NCI-H2107 (cell line): Measurements from ENCODE around the gene CCDC91.
"Not testable (repeated sequence)": the region's sequence is repeated elsewhere in the genome, so short reads cannot be mapped to it uniquely, and the experiment has no call there.

Source experiments
- DNase-seq: peaks from one replicate; lab custom pipeline; 2025; lab: John Stamatoyannopoulos, UW

Gene CCDC91

DNA sequence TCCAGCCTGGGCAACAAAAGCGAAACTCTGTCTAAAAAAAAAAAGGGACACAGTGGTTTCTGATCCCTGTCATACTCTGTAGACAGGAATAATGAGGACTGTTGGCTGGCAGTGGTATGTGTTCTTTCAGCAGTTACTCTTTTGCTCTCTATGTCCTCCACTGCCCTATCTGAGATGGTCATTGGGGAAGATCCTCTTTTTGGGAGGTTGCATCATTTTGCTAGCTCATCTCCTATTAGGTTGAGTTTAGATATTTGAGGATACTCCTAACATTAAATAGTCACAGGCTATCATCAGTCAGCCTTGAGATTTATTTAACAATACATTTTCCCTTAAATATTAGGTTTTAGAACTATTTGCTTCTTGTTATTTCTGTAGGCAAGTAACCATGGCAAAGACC, 5.9 kb upstream of the CCDC91 start:
- DNase-seq, result no peak

DNA sequence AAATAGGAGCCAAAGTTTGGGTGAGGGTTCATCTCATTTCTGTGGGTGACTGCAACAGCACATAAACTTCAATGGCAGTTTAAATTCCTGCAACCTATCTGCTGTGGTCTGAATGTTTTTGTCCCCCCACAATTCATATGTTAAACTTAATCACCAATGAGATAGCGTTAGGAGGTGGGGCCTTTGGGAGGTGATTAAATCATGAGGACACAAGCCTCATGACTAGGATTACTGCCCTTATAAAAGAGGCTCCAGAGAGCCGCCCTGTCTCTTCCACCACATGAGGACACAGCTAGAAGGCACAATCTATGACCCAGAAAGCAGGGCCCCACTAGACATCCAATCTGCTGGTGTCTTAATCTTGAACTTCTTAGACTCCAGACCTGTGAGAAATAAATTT, 3.8 kb upstream of the CCDC91 start:
- DNase-seq, result no peak

DNA sequence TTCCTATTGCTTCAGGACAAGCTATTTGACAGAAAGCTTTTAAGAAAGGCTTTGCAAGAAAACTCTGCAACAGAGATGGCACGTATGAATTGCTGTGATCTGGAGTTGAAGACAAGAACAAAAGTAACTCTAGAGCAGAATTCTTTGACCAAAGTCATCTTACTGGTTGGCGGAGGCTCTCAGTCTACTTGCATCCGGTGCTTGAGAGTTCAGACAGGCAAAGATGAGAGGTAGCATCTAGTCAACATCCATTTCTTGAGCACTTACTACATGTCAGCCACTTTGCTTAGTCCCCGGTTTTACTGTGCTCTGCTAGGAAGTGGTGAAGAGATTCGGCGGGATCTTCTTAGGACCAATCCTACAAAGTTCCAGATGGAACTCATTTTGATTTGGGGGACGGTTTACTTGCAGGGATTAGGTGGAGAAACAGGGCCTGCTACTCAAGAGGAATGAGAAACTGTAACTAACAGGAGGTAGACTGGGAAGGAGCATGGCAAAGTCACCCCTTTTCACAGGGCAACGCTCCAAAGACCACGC, 404 bp upstream of the CCDC91 start:
- DNase-seq, result no peak

DNA sequence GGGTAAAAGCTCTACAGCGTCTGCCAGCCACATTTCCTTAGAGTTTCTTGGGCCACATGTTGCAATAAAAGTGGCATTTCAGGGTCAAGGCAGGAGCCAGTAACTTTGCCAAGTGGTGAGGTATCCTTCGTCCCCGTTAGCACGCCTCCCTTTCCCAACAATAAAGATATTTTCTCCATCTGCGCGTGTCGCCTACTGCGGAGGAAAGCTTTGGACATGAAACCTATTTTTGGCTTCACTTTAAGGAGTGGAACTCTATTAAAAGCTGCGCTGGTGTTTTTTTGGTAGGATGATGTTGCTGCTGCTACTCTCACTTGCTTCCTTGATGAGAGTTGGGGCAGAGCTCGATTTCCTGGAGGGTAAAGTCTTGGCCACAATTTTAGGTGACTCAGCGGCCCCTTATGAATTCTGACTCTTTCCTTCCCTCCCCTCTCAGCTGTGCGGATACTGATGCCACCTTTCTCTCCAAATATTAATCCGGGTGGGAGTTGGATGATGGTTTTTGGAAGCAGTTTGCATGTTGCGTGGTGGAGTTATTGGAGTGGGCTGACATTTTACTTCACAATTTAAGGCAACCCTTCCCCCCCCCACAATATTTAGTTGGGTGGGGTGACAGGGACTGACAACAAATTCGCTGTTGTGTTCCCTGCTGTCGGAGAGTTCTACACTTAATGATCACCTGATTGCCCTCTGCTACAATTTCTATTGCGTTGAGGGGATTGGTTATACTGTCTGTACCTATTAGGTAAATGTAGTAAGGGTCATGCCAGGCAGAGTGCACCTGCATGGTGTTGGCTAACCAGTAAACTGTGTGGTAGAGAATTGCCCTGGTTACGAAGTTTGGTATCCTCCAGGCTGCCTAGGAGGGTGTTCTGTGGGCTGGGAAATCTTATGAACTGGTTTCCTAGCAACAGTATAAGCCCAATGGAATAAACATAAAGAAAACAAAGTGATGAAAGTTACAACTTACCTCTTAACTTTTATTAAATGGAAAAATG, 1.1 kb downstream of the CCDC91 start:
- no peak for DNase-seq

DNA sequence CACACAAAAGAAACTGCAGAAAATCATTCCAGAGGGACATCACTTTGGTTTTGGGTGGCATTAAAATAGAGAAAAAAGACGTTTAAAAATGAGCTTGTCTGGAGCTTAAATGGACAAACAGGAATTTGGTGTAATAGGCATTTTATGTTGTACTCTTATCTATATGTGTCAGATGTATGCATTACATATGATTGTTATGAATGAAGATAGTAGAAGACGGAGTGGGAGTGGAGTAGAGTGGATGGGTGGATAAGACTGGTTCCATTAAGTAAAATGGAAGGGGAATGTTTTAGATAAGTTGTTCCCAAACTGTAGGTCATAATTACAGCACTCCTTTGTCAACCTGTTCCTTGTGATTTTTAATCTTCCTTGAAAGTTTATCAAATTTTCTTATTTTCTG, 1.9 kb downstream of the CCDC91 start:
- DNase-seq, result no peak

DNA sequence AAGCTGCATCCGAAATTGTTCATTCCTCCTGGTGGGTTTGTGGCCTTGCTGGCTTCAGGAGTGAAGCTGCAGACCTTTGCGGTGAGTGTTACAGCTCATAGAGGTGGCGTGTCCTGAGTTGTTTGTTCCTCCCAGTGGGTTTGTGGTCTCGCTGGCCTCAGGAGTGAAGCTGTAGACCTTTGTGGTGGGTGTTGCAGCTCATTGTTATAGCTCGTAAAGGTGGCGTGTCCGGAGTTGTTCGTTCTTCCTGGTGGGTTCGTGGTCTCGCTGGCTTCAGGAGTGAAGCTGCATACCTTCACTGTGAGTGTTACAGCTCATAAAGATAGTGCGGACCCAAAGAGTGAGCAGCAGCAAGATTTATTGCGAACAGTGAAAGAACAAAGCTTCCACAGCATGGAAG, 4.4 kb downstream of the CCDC91 start:
- DNase-seq, result not testable (repeated sequence)

DNA sequence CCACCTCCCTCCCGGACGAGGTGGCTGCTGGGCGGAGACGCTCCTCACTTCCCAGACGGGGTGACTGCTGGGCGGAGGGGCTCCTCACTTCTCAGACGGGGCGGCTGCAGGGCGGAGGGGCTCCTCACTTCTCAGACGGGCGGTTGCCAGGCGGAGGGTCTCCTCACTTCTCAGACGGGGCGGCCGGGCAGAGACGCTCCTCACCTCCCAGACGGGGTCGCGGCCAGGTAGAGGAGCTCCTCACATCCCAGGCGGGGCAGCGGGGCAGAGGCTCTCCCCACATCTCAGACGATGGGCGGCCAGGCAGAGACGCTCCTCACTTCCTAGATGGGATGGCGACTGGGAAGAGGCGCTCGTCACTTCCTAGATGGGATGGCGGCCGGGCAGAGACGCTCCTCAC, 10.9 kb downstream of the CCDC91 start:
- DNase-seq, result not testable (repeated sequence)

DNA sequence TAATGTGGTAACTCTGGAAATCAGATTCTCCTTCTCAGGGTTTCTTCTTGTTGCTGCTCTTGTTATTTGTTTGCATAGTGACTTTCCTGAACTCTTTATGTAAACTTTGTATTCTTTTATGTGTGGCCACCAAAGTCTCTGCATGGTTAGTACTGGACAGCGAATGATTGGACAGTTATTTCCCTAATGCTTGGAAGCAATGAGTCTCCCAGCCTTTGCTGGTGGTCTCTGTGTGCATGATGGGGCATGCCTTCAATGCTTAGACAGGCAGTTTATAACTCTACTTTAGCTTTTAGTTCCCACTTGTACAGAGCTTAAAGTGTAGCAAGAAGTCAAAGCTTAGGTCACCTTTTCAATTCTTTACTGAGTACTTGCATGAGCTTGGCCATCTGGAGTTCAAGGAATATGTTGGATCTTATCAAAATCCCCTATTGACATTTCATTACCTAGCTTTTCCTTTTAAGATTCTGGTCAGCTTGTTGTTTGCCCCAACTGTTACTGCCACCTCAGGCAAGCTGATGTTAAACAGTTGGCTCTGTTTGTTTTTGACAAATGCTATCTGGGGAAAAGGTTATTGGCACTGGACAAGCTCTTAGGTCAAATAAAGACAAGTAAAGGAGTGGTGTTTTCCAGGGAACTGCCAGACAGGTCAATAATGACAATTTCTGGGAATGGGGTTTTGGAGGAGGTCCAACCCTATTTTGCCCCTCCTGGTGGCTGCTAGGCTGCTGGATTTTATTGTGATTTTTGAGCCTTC, 12.3 kb downstream of the CCDC91 start:
- no peak for DNase-seq

DNA sequence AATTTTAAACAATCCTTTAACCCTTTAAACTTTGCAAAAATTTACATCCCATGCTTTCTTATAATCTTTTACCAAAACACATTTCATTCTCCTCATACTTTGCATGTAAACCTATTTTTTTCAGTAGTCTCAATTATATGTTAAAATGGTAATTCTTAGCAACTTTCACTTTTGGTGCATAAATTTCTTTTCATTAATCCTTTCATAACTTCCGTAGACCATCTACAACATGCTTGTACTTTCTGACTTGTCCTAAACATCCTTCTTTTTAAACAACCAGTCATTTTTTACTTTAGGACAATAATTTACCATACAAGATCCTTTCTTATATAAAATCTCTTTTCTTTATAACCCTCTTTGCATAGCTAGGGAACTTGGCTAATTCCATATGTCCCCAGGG, 19.5 kb downstream of the CCDC91 start:
- no peak for DNase-seq

DNA sequence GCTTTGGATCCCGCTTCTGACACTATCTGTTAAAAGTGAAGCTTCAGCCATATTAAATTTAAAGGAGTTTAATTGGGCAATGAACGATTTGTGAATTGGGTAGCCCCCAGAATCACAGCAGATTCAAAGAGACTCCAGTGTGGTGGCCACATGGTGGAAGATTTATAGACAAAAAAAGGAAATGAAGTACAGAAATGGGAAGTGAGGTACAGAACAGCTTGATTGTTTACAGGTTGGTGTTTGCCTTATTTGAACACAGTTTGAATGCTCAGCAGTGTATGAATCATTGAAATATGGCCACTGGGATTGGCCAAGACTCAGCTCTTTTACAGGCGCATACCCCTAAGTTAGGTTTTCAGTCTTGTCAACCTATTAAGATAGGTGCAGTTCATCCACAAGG, 21.9 kb downstream of the CCDC91 start:
- DNase-seq, result no peak

DNA sequence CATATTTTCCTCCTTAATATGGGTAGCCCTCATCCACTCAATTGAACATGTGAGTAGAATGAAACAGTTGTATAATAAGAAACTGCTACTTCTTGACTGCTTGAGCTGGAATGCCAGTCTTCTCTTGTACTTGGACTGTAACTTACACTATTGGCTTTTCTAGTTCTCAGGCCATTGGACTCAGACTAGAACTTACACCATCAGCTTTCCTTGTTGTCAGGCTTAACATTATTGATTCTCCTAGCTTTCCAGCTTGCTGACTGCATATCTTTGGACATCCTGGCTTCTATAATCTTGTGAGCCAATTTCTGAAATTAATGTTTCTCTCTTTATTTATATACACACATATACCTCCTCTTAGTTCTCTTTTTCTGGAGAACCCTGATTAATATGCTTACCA, 24.8 kb downstream of the CCDC91 start:
- DNase-seq, result no peak

DNA sequence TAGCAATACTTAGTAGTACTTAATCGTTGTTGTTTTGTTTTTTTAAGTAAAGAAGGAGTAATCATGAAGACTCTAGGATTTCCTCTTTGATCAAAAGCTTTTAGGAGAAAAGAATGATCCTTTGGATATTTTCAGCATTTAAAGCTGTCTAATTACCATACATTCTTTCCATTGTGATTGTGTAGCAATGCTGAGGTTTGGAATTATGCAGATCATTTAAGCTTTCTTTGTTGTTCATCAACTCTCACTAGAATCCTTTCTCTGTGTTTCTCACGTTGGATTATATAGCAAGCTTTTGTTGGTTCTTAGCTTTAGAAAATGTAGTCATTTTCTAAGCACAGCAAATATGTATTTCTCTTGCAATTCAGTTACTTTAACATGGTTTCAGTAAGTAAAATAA, 25.8 kb downstream of the CCDC91 start:
- no peak for DNase-seq

DNA sequence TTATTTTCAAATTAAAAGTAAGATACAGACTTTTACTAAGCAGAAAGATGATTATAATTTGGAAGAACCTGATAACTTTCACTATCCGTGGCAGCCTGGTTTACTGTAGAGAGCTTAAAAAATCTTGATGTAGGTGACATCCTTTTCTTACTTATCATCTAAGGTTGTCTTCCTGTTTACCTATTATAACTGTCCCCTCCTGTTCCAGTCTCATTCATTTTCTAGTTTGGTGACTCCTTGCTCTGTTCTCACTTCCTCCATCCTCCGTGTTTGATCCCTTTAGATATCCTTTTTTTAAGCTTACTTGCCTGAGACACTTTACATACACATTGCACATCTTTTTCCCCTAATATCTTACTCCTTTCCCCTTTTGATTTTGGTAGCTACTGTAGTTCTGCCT, 27.5 kb downstream of the CCDC91 start:
- DNase-seq, result no peak

DNA sequence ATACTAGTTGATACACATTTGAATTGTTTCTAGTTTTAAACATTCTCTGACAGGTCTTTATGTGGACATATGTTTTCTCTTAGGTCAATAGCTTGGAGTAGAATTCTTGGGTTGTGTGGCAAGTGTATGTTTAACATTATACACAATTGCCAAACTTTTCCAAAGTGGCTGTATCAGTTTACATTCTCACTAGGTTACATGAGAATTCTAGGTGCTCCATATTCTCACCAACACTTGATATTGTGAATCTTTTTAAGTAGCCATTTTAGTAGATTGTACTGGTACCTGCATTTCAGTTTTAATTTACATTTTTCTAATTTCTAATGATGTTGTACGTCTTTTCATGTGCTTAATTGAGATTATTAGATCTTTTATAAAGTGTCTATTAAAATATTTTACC, 28.6 kb downstream of the CCDC91 start:
- DNase-seq, result no peak

DNA sequence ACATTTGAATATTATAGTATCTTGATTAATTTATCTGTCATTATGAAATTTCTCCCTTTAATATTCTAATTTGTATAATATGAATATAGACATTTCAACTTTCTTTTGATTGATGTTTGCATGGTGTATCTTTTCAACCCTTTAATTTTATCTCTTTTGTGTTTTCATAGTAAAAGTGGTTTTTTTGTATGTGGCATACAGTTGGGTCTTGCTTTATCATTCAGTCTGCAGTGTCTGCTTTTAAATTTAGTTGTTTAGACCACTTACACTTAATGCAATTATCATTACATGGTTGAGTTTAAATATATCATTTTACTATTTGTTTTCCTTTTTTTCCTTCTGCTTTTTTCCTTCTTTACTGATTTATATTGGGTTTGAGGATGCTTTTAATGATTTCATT, 29.6 kb downstream of the CCDC91 start:
- DNase-seq, result no peak

DNA sequence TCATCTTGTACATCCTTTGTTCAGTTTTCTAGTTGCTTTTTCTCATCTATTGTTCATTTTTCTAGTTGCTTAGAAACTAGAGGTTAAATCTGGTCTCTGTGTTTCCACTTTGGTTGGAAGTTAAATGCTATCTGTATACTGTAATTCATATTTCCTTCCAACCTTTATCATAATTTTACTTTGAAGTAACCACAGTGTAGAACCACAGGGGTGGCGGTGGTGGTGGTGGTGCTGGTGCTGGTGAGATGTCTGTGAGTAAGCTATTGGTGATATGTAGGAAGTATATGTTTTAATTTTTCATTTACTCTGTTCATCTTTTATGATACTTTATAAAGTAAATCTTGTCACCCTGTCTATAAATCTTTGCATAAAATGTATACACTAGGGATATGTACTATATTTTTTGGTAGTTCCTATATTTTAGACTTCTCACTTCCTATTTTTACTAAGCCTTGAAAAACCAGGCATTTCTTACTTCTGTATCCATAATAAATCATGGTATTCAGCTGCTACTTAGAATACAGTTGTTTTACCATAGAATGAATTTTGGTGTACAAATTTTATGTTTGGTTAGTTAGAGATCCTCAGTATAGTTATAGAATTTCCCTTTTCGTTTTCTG, 31.9 kb downstream of the CCDC91 start:
- DNase-seq, result no peak

DNA sequence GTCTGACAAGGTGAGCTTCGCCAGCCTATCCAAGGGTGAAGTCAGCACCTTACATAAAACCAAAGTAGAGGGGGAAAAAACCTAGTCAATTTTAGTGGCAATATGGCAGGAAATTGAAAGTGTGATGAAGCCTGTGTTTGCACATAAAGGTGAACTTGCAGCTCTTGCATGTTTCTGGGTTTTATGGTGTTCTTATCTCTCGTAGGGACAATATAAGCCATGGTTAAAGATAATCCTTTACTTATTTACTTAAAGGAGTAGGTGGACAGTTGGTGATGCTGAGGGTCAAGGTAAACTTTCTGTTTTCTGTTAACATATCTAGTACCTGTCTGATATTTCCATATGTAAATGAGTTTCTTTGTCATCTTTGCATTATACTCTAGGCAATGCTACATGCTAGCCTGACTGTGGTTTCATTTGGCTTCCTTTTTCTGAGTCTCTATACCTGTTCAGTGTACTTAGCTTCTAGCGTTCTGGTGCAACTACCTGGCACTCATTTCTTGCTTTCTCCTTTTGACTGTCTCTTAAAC, 32.8 kb downstream of the CCDC91 start:
- DNase-seq, result no peak

DNA sequence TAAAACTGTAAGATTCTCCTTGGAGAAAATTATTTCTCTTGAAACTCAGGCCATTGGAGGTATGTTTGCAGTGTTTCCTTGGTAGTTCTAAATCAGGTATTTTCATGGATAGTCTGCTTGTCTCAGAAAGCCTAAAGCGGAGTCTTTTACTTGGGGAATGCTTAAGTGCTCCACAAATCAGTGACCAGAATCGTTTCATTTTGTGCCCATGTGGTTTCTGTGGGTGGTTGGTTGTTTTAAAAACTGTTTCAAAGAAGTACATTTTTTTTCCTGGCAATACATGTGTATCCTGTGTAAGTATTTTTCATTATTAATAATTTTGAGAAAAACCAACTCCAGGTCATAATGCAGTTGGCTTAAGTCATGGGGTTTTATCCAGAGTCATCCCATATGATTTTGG, 33.6 kb downstream of the CCDC91 start:
- DNase-seq, result no peak

DNA sequence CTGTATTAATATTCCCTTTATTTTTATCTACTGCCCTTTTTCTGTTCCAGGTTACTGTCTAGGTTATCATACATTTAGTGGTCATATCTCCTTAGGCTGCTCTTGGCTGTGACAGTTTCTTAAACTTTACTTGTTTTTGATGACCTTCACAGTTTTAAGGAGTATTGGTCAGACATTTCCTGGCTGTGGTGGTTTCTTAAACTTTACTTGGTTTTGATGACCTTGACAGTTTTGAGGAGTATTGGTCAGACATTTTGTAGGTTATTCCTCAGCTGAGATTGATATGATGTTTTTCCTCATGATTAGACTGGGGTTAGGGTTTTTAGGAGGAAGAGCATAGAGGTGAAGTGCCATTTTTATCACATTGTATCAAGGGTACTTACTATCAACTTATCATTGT, 36.4 kb downstream of the CCDC91 start:
- DNase-seq, result no peak

DNA sequence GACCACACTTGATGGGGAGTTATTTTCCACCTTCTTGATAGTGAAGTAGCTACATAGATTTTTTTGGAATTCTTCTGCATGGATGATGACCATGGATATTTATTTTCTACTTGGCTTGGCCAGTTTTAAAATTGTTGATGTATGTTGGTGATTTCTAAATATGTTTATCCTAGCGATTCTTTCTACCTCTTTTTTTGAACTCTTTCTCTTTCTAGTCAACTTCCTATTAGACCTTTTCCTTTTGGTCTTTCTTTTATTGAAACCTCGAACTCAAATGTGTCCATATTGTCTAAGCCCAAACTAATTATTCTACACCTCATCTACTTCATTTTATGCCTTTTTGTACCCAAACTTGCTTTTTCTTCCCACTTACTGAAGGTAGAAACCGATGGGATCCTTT, 37.0 kb downstream of the CCDC91 start:
- DNase-seq, result no peak

DNA sequence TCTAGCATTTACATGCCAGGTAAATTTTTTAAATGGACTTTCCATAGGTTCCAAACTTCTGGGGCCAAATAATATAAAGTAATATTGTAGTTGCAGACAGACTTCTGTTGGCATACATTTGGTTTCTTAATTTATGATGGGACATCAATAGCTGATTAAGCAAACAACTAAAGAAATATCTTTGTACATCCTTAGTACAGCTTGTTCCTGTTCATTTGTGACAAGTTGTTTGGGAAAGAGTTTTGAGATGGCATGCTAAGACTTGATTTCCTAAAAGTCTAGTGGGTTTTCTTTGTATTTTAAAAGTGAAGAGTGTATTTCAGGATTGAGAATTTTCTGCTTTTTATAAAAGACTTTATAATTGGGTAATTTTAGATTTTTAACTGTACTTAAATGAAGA, 41.0 kb downstream of the CCDC91 start:
- DNase-seq, result no peak

DNA sequence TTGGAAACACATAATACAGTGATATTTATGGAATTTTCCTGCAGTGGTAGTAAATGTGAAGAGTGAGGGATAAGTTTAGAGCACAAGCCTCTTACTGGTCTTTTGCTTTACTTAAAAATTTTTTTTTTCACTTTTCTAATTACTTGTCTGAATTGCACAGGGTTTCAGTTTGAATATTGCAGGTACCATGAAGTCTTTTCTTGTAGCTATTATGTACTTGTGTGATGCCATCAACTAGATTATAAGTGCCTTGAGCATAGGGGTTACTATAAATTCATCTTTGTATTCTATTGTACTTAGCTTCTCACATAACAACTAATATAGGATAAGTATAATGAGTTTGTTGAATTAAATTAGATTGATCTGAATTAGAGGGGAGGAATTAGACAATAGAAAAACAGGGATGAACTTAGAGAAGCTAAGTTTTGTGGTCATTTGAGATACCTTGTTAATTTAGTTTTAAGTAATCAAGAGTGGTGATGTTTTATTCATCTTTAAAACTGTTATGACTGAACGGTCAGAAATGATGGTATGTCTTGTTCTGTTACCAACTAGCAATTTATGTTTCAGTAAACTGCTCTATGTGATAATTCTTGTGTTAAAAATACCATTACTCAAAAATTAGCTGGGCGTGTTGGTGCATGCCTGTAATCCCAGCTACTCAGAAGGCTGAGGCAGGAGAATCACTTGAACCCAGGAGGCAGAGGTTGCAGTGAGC, 42.1 kb downstream of the CCDC91 start:
- DNase-seq, result no peak
